HEK293T (cell line): Measurements from ENCODE around the gene PSME3IP1.

Source experiments
- ARNT ChIP-seq: fragments of 450-650 bp; IDR thresholded peaks from 2 replicates; pipeline ENCODE4 v1.6.1; 2017; ENCODE audit warnings: mild to moderate bottlenecking
- BHLHE40 ChIP-seq: fragments of 450-650 bp; IDR thresholded peaks from 2 replicates; pipeline ENCODE4 v1.6.1; 2016; ENCODE audit warnings: mild to moderate bottlenecking, moderate library complexity, borderline replicate concordance
- CTBP1 ChIP-seq: fragments of 450-650 bp; IDR thresholded peaks from 2 replicates; pipeline ENCODE4 v1.6.1; 2016; ENCODE audit warnings: borderline replicate concordance
- FOXA1 ChIP-seq: fragments of 450-650 bp; IDR thresholded peaks from 2 replicates; pipeline ENCODE4 v1.6.1; 2016; ENCODE audit warnings: mild to moderate bottlenecking
- FOXK2 ChIP-seq: fragments of 450-650 bp; IDR thresholded peaks from 2 replicates; pipeline ENCODE4 v1.6.1; 2016; ENCODE audit warnings: mild to moderate bottlenecking
- FOXM1 ChIP-seq: fragments of 450-650 bp; IDR thresholded peaks from 2 replicates; pipeline ENCODE4 v1.6.1; 2017; ENCODE audit warnings: mild to moderate bottlenecking, borderline replicate concordance
- SP1 ChIP-seq: fragments of 450-650 bp; IDR thresholded peaks from 2 replicates; pipeline ENCODE4 v1.6.1; 2017
- SUZ12 ChIP-seq: fragments of 450-650 bp; IDR thresholded peaks from 2 replicates; pipeline ENCODE4 v1.6.1; 2016; ENCODE audit warnings: mild to moderate bottlenecking
- TARDBP ChIP-seq: fragments of 450-650 bp; IDR thresholded peaks from 2 replicates; pipeline ENCODE4 v1.6.1; 2016

DNA sequence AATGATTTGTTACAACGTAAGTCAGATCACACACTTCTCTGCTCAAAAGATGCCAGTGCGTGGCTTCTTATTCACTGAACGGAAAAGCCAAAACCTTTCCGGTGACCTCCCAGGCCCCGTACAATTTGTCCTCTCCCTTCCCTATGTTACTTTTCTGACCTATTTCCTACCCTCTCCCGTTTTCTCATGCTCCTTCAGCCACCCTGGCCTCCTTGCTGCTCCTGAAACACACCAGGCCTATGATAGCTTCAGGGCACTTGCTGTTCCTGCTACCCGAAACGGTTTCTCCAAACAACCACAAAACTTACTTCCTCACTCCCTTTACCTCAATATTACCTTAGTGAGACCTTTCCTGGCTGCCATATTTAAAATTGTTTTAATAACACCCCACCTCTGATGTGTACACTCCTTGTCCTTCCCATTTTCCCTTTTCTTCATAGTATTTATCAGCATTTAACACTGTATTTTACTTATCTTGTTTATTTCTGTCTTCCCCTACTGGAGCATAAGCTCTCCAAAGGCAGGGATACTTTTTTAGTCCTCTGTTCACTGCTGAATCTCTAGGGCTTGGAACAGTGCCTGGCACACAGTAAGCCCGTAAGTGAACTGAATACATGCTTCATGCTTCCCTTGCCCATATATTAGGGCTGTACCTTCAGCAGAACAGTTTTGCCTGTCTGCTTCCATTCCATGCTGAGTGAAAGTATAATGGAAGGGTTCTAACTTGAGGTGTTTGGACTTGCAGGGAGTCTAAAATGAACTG lies 48.3 kb upstream of the PSME3IP1 start:
- TF ChIP-seq SP1 (no peak), BHLHE40 (no peak), FOXK2 (no peak), FOXA1 (no peak), FOXM1 (no peak), ARNT (no peak), CTBP1 (no peak), TARDBP (no peak), SUZ12 (no peak)
